WERI-Rb-1 (cell line): Measurements from ENCODE around the gene PROC.
A peak's percentile ranks its signal among the peaks of the same experiment; 100 is the strongest.
"Not testable (repeated sequence)": the region's sequence is repeated elsewhere in the genome, so short reads cannot be mapped to it uniquely, and the experiment has no call there.

Experiments used
- DNase-seq: peaks from one replicate; pipeline ENCODE4 v3.0.0-alpha.2; 2020
- H3K27ac ChIP-seq: fragments of 250-450 bp; sonication (Bioruptor Pico); 2 replicates; pipeline ENCODE4 v1.5.1; 2020; ENCODE audit warnings: mild to moderate bottlenecking, moderate library complexity
- H3K27me3 ChIP-seq: fragments of 250-450 bp; sonication (Bioruptor Pico); 2 replicates; pipeline ENCODE4 v1.5.1; 2021; ENCODE audit warnings: mild to moderate bottlenecking, low read depth, moderate library complexity; ENCODE audit not compliant: insufficient read depth, severe bottlenecking
- H3K36me3 ChIP-seq: fragments of 250-450 bp; sonication (Bioruptor Pico); 2 replicates; pipeline ENCODE4 v1.5.1; 2020; ENCODE audit warnings: mild to moderate bottlenecking, moderate library complexity
- H3K4me3 ChIP-seq: 2 replicates; pipeline ENCODE4 v1.5.1; 2011; ENCODE audit warnings: low read depth, mild to moderate bottlenecking, control low read depth, low read length
- H3K9me3 ChIP-seq: fragments of 250-450 bp; sonication (Bioruptor Pico); 2 replicates; pipeline ENCODE4 v1.5.1; 2021; ENCODE audit warnings: mild to moderate bottlenecking, moderate library complexity; ENCODE audit not compliant: severe bottlenecking
- TF ChIP-seq, protein P1 (sequence below): IDR thresholded peaks from 2 replicates; pipeline ENCODE4 v1.5.1; 2011; ENCODE audit warnings: low read depth, mild to moderate bottlenecking, control low read depth, inconsistent platforms, low read length

PROC gene

DNA sequence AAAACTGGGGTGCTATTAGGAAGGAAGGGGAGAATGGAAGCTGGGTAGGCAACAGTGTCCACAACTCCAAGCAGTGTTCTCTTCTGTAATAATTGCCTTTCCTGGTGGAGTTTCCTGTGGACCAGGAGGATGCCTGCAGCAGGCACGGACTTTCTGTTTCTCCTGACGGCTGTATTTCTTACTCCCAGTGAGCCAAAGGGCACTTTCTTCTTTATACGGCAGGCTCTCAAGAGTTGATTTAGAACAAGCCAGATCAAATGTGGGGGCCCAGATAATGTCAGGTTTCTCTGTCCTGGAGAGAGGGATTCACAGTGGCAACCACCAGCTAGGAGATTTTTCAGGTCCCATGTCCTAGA, 13.0 kb upstream of the PROC start:
- H3K27me3 ChIP-seq = no peaks in the 10 kb centered on the region
- TF ChIP-seq, protein P1, sequence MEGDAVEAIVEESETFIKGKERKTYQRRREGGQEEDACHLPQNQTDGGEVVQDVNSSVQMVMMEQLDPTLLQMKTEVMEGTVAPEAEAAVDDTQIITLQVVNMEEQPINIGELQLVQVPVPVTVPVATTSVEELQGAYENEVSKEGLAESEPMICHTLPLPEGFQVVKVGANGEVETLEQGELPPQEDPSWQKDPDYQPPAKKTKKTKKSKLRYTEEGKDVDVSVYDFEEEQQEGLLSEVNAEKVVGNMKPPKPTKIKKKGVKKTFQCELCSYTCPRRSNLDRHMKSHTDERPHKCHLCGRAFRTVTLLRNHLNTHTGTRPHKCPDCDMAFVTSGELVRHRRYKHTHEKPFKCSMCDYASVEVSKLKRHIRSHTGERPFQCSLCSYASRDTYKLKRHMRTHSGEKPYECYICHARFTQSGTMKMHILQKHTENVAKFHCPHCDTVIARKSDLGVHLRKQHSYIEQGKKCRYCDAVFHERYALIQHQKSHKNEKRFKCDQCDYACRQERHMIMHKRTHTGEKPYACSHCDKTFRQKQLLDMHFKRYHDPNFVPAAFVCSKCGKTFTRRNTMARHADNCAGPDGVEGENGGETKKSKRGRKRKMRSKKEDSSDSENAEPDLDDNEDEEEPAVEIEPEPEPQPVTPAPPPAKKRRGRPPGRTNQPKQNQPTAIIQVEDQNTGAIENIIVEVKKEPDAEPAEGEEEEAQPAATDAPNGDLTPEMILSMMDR = no peak
- H3K4me3 ChIP-seq = no peak overlapping the region
- no peak overlapping the region for H3K27ac ChIP-seq
- no peaks in the 10 kb centered on the region for H3K36me3 ChIP-seq
- DNase-seq = no peak
- H3K9me3 ChIP-seq = no peaks in the 10 kb centered on the region

DNA sequence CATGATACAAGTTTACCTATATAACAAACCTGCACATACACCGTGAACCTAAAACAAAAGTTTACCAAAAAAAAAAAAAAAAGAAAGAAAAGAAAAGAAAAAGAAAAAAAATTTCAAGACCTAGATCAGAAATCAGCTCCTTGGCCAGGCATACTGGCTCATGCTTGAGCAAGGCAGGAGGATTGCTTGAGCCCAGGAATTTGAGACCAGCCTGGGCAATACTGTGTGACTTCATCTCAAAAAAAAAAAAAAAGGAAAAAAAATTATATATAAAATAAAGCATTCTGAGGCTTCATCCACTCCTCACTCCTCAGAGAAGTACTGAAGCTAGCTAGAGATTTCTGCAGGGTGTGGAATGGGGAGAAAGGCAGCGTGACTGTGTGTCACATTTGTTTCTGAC, 11.8 kb upstream of the PROC start:
- TF ChIP-seq, protein P1 = no peak
- H3K4me3 ChIP-seq = no peak overlapping the region
- H3K36me3 ChIP-seq = no peaks in the 10 kb centered on the region
- H3K27me3 ChIP-seq = no peaks in the 10 kb centered on the region
- H3K27ac ChIP-seq = no peak overlapping the region
- DNase-seq = no peak
- H3K9me3 ChIP-seq = no peaks in the 10 kb centered on the region

DNA sequence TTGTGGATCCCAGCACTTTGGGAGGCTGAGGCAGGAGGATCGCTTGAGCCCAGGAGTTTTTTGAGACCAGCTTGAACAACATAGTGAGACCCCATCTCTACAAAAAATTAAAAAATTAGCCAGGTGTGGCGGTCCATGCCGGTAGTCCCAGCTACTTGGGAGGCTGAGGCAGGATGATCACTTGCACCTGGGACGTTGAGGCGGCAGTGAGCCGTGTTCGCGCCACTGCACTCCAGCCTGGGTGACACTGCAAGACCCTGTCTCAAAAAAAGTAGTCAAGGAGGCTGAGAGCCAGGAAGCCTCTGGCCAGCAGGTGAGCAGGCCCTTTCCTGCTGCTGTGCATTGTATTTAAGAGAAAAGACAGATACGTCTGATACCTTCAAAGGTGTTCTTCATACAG, 11.1 kb upstream of the PROC start:
- peak overlapping the region; percentile 54 for H3K27ac ChIP-seq
- TF ChIP-seq, protein P1 = no peak
- H3K36me3 ChIP-seq = no peaks in the 10 kb centered on the region

DNA sequence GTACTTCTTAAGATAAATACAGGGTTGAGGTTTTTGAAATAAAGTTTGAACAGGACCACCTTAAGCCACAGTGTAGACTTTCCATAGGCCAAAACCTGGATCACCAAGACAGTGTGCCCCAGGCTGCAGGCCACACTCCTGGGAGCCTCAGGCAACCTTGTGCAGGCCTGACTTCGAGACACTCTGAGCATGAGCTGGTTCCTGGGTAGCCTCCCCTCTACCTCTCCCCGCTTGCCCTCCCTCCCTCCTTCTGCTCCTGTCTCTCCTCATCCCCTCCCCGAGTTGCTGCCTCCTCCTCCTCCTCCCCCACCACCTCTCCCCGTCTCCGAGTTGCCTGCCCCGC, 10.6 kb upstream of the PROC start:
- H3K4me3 ChIP-seq = peak overlapping the region; percentile 27
- peak overlapping the region; percentile 54 for H3K27ac ChIP-seq

More for the DNA sequence above, 11.1 kb upstream of the PROC start:
- no peaks in the 10 kb centered on the region for H3K27me3 ChIP-seq
- no peak overlapping the region for H3K4me3 ChIP-seq
- DNase-seq = no peak
- no peaks in the 10 kb centered on the region for H3K9me3 ChIP-seq

DNA sequence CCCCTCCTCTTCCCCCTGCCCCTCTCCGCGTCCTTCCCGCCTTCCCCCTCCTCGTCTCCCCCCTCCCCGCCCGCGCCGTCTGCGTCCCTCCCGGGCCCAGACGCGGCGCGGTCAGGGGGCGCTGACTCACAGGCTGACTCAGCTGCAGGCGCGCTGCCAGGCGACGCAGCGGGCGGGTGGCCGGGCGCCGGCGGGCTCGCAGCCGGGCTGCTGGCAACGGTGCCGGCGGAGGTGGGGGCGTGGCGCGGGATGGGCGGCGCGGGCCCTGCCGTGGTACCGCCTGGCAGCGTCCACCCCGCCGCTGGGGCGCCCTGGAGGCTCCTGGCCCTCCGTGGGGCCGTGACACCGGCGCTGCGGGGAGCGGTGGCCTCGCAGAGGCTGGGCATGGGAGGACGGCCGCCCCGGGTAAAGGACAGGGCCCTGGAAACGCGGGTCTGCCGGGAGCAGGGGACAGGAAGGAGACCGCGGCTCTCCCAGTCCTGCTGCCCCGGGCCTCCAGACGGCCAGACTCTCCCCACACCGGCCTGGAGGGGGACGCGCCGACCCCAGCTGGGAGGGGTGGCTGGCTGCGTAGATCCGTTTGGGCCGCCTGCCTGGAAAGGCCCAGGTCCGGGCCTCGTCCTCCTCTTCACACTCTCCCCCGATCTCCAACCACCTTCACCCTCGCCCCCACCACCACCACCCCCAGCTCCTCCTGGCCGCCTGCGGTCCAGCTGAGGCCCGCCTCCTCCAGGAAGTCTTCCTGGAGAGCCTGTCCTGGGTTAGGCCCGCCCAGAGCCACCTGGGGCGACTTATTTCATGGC, 10.0 kb upstream of the PROC start:
- Histone ChIP-seq H3K36me3 (no peaks in the 10 kb centered on the region), H3K27ac (peak overlapping the region; percentile 90), H3K4me3 (peak overlapping the region; percentile 51), H3K27me3 (no peaks in the 10 kb centered on the region), H3K9me3 (peaks cover 1% of the 10 kb centered on the region)
- DNase-seq = peak; percentile 95
- TF ChIP-seq, protein P1 = no peak

More for the DNA sequence above, 10.6 kb upstream of the PROC start:
- no peaks in the 10 kb centered on the region for H3K36me3 ChIP-seq
- H3K27me3 ChIP-seq = no peaks in the 10 kb centered on the region
- no peak for DNase-seq
- H3K9me3 ChIP-seq = no peaks in the 10 kb centered on the region
- TF ChIP-seq, protein P1 = no peak

DNA sequence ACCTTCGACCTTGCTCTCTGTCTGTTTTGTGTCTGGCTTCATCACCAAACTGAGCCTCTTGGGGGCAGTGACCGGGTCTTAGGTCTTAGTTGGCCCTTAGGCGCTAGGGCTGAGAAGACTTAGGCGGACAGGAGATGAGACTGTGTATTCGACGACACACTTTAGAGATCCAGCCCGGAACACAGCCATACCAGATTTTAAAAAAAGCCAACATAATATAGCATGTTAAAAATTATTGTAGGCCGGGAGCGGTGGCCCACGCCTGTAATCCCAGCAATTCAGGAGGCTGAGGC, 9.5 kb upstream of the PROC start:
- Histone ChIP-seq H3K27me3 (no peaks in the 10 kb centered on the region), H3K9me3 (peaks cover 5% of the 10 kb centered on the region), H3K36me3 (no peaks in the 10 kb centered on the region; the same call in 1 of the 2 replicates), H3K27ac (peak overlapping the region; percentile 90), H3K4me3 (peak overlapping the region; percentile 51)
- TF ChIP-seq, protein P1 = peak; percentile 2; the same call in 1 of the 2 replicates
- DNase-seq = no peak

DNA sequence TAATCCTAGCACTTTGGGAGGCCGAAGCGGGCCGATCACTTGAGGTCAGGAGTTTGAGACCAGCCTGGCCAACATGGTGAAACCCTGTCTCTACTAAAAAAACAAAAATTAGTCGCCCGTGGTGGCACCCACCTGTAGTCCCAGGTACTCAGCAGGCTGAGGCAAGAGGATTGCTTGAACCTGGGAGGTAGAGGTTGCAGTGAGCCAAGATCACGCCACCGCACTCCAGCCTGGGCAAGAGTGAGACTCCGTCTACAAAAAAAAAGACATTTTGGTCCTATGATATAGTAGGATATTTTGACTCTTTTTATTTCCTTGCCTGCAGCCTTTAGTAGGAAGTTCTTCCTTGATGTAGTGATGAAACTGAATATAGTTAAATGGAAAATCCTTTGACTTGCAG, 8.5 kb upstream of the PROC start:
- H3K36me3 ChIP-seq, H3K27me3 ChIP-seq, H3K9me3 ChIP-seq, DNase-seq, H3K27ac ChIP-seq, H3K4me3 ChIP-seq: not testable (repeated sequence)
